H7 (cell line): ENCODE data around the gene SCYGR3. TPM values are rescaled to one million over a fixed set of nuclear protein-coding genes. Genes with fewer than 3 reads are reported as not detected.

ENCODE experiments used
- DNase-seq: peaks from one replicate; pipeline ENCODE4 v3.0.0; 2012
- H3K27me3 ChIP-seq: 2 replicates; pipeline ENCODE4 v1.6.0; 2011; ENCODE audit warnings: mild to moderate bottlenecking, low read length; ENCODE audit not compliant: control insufficient read depth, insufficient read depth
- H3K36me3 ChIP-seq: replicated peaks from 2 replicates; pipeline ENCODE4 v1.5.1; 2011; ENCODE audit warnings: low read length; ENCODE audit not compliant: control insufficient read depth, insufficient read depth
- H3K4me3 ChIP-seq: 2 replicates; pipeline ENCODE4 v1.5.1; 2011; ENCODE audit warnings: low read depth, mild to moderate bottlenecking, control low read depth, low read length, moderate library complexity; ENCODE audit not compliant: insufficient read depth
- total RNA-seq: library from RNA; depleted of rRNA; stranded (reverse); fragments of >200 nt; shearing (Covaris generic); gene quantifications from 2 replicates; pipeline ENCODE4 v1.2.3, GENCODE V29; 2014; rRNA removed

The SCYGR3 gene, protein sequence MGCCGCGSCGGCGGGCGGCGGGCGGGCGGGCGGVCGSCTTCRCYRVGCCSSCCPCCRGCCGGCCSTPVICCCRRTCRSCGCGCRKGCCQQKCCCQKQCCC
- not detected in 2 replicates for total RNA-seq

DNA sequence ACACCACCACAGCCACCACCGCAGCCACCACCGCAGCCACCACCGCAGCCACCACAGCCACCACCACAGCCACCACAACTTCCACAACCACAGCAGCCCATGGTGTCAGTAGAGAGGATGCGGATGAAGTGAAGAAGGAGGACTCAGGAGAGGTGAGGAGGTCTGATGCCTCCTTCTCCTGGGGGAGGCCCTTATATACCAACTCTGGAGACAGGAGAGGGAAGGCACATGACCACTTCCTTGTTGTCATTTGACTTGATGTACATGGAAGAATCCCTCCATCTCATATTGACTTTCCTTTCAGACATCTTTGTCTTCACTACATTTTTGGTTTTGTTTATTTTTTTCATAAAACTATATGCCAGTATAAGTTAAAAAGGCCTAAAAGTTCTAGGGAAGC is at the start of gene SCYGR3:
Gene SCYGR3, minus strand, starts transcription at position 101 of the 400 bp plus-strand sequence. Its CDS starts 0 bp downstream, at position 101.
- H3K36me3 ChIP-seq: no peaks in the 10 kb centered on the region
- no peak within 1 kb of the TSS for H3K4me3 ChIP-seq
- no peaks in the 10 kb centered on the region for H3K27me3 ChIP-seq
- DNase-seq: no peak

DNA sequence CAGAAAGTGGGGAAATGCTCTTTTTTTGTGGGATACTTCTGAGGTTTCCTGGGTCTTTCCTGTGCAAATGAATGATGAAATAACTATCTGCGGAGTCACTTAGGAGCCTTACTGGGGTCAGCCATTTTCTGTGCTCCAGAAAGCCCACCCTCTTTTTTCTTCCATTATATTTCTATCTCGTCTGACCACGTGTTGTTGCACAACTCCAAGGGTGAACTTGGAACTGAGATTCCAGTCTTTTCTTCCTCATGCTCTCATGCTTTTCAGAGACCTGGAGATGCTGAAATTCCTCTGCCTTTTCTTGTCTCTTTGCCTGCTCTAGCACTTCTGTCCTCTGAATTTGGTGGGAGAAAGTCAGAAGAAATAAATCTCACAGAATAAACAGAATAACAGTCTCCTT is 47.2 kb upstream of the SCYGR3 start:
- Histone ChIP-seq H3K36me3 (no peaks in the 10 kb centered on the region), H3K27me3 (no peaks in the 10 kb centered on the region), H3K4me3 (no peak overlapping the region)
- no peak for DNase-seq

DNA sequence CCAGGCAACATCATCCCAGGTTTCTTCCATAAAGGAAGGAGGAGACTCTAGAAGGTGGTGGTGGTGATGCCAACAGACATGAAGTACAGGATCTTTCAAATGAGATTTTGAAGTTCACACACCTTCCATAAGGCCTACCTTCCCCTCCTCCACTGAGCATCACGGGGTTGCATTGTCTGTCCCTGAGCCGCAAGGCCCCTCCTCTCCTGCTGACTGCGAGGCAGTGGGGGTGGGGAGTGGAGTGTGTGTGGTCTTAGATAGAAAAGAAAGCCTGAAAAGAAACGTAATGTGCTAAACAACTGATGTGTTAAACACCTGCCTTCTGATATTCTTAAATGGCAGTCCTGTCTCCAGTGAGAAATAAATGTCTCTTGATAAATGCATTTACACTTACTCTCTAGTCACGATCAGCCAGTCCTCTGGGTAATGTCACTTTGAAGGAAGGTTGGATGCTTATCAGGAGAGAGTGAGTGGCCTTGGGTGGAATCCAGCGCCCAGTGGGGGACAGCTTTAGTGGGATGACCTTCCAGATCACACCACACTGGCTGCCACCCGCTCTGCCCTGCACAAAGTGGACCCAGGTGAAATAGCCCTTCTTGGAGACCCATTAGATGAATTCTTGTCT is 46.5 kb upstream of the SCYGR3 start:
- Histone ChIP-seq H3K36me3 (no peaks in the 10 kb centered on the region), H3K4me3 (no peak overlapping the region)
- peak; percentile 56 for DNase-seq

DNA sequence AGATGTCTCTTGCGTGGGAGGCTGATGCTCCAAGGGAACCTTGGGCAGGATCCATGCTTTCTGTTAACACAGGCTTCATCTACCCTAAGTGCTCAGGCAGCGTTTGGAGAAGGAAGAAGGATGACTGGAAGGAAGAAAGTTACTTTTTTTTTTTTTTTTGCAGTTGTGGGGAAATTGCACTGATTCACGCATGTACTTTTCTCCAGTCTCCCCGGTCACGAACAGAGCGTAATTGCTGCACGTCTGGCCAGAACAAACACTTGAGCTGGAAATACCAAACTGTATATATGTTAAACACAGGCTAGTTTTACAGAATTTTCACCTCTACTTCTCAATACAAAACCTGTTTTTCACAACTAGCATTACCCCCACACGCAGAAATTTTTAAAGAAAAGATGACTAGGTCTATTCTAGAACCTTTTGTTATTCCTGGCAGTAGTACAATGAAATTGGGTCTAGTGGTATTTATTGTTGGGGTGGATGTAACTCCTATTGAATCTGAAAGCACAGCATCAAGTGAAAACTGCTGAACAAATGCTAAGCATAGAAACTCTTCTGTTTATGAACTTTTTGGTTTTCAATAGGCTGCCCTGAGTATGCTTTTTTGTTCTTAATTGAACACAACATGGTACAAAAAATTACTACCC is 42.7 kb upstream of the SCYGR3 start:
- no peak for DNase-seq
- H3K4me3 ChIP-seq: no peak overlapping the region
- H3K36me3 ChIP-seq: no peaks in the 10 kb centered on the region
- H3K27me3 ChIP-seq: no peaks in the 10 kb centered on the region

More for the DNA sequence above, 46.5 kb upstream of the SCYGR3 start:
- H3K27me3 ChIP-seq: no peaks in the 10 kb centered on the region

DNA sequence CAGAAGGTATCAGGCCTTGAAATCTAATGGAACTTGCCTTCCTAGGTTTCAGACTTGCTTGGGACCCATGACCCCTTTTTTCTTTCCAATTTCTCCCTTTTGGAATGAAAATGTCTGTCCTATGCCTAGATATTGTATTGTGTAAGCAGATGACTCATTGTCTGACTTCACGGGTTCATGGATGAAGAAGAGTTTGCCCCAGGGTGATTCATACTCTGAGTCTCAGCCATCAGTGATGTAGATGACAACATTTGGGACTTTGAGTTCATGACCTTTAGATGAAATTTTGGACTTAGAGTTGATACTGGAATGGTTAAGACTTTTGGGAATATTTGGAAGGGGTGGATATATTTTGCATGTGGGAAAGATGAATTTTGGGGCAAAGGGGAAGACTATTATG is 40.8 kb upstream of the SCYGR3 start:
- no peaks in the 10 kb centered on the region for H3K36me3 ChIP-seq
- DNase-seq: no peak
- no peak overlapping the region for H3K4me3 ChIP-seq
- no peaks in the 10 kb centered on the region for H3K27me3 ChIP-seq

DNA sequence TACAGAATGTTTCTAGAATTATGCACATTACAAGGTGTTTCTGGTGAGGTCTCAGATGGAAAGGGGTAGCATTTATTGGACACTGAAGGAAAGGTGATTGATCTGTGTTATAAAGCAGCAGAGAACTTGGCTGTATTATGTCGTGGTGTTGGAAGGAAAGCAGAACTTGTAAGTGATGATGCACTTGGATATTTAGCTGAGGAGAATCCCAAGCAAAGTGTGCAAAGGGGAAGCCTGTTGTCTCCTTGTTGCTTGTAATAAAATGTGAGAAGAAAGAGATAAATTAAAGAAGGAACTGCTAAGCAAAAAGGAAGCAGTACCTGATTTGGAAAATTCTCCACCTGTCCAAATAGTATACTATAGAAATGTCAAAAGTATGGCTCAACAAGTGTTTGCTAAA is 39.8 kb upstream of the SCYGR3 start:
- DNase-seq: no peak
- no peak overlapping the region for H3K4me3 ChIP-seq
- H3K27me3 ChIP-seq: no peaks in the 10 kb centered on the region
- H3K36me3 ChIP-seq: no peaks in the 10 kb centered on the region

DNA sequence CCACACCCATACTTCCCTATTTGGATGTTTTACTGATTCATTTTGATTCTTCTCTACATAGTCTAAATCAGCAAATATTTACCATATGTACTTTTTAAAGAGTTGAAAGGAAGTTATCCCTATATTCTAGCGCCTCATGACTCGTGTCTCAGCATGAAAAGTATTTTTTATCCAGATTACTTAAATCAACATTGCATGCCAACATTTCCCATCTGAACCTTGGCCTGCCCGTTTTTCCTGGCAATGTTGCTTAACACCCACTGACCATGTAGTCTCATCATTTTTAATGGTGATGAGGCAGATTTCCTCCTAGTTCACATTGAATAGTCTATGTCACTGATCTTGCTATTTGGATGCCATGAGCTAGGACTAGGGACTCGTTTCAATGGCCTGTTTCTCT is 38.8 kb upstream of the SCYGR3 start:
- Histone ChIP-seq H3K27me3 (no peaks in the 10 kb centered on the region), H3K4me3 (no peak overlapping the region), H3K36me3 (no peaks in the 10 kb centered on the region)
- DNase-seq: no peak

DNA sequence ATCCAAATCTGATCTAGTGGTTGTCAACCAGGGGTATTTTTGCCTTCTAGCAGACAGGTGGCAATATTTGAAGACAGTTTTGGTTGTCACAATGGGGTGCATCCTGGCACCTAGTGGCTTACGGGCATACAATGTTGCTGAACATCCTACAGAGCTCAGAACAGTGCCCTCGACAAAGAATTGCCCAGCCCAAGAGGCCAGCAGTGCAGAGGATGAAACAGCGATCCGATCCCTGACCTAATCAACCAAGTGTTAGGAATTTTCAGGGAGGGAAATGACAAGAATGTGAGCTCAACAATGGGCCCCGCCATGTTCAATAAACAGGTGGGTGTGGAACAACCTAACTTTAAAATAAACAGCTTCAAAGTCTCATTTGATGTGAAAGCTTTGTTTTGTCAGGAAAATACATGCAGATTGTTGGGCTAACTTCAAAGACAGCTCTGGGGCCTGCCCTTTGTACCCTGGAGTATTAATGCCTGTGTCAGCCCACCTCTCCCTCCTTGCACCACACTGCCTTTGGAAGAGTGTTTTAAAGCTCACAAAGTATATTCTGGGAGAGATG is 29.4 kb upstream of the SCYGR3 start:
- no peak overlapping the region for H3K4me3 ChIP-seq
- H3K27me3 ChIP-seq: no peaks in the 10 kb centered on the region
- DNase-seq: no peak
- no peaks in the 10 kb centered on the region for H3K36me3 ChIP-seq

DNA sequence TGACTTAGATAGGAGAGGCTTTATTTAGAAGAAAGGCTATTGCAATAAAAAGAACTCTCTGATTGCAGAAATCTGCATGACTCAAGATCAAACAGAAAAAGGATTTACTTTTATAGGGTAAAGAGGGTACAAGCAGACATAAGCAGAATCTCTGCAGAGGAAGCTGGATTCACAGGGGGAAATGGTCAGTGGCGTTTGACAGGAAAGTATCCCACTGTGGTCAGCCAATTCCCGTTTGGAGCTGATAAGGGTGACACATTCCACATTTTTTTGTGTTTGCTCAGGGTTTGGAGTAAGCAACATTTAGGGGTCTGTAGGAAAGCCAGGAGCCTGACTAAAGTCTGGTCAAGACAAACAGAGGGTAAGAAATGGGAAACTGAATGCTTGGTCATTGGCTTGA is 28.0 kb upstream of the SCYGR3 start:
- no peak for DNase-seq
- Histone ChIP-seq H3K27me3 (no peaks in the 10 kb centered on the region), H3K36me3 (no peaks in the 10 kb centered on the region), H3K4me3 (no peak overlapping the region)

DNA sequence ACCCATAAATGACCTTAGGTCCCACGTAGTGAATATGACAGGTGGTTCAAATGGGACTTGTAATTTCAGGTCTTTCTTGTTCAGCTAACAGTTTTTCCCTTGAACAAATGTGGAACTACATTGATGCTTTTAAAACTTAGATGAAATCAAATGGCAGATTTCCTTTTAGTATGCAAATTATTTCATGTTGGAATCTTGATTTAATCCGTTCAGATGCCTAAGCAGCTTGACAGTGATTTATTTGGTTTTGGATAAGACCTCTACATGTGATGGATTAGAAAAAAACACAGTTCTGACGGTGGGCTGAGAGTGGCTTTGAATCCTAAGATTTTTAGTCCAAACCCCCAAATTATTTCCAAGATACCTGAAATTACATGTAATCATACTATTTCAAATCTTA is 19.6 kb upstream of the SCYGR3 start:
- H3K36me3 ChIP-seq: no peaks in the 10 kb centered on the region
- no peak for DNase-seq
- H3K4me3 ChIP-seq: no peak overlapping the region
- no peaks in the 10 kb centered on the region for H3K27me3 ChIP-seq

DNA sequence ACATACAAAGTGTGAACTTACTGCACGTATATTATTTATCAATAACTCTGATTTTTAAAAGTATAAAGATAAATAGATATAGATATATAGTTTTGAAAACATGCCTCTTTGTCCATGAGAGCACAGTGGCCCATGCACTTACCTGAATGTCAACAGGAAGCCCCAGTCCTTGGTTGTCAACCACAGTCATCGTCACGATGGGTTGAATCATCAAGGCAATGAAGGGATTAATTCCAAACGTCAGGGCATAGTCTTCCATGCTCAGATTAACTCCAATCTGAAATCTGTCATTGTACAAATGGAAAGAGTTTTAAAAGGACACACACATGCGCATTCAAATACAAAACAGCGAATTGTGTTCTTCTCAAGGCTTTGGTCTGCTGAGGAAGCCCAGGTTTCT is 18.2 kb upstream of the SCYGR3 start:
- no peaks in the 10 kb centered on the region for H3K27me3 ChIP-seq
- no peak for DNase-seq
- no peaks in the 10 kb centered on the region for H3K36me3 ChIP-seq
- no peak overlapping the region for H3K4me3 ChIP-seq

DNA sequence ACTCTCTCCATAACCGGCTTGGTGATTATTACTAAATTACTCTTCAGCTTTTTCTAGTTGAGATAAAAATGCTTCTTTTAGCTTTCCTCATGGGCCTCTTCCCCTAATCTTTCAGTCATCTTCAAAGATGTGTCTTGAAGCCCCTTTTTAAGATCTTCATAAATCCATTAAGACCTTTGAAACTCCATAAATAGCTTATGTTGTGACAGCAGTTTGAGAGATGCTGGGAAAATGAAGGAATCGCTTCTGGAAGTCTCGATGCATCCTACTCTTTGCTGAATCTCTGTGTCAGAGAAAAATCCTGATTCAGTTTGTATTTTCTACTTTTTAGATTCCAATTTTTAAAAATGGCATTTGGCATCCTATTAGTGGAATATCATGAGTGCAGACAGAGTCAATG is 15.7 kb upstream of the SCYGR3 start:
- Histone ChIP-seq H3K36me3 (no peaks in the 10 kb centered on the region), H3K27me3 (no peaks in the 10 kb centered on the region), H3K4me3 (no peak overlapping the region)
- no peak for DNase-seq

DNA sequence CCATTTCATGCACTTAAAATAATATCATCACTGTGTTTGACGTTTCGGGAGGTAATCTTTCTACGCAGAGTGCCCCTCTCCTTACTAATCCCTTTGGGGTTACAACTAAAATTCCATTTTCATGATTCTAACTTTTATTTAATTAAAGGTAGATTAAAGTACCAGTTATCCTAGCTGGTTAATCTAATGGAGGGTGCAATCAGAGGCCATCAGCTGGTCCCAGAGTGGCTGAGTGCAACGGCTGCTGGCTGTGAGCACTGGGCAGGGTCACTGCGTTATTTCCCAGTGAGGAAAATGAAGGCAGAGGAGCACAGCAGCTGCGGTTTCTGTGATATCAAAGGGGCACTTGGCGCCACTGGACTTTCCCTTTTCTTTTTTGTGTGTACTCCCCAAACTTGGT is 14.8 kb upstream of the SCYGR3 start:
- no peaks in the 10 kb centered on the region for H3K27me3 ChIP-seq
- H3K4me3 ChIP-seq: no peak overlapping the region
- DNase-seq: no peak
- H3K36me3 ChIP-seq: no peaks in the 10 kb centered on the region

DNA sequence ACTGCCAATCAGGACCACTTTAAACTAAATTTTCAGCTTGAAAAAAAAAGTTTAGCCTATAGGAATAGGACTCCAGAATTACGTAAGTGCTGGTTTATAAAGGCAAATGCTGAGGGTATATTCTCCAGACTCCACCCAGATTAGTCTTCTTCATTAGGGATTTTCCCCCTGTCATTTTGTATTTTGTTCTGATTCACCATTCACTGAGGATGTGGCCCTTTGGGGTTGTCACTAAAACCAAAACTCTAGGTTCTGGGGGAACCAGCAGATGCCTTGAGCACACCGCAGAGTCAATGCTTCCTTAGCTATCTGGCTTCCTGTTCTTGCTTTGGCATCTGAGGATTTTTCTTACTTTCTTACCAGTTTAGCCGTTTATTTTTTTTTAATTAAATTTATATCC is 13.1 kb upstream of the SCYGR3 start:
- H3K4me3 ChIP-seq: no peak overlapping the region
- no peaks in the 10 kb centered on the region for H3K36me3 ChIP-seq
- no peaks in the 10 kb centered on the region for H3K27me3 ChIP-seq
- no peak for DNase-seq

DNA sequence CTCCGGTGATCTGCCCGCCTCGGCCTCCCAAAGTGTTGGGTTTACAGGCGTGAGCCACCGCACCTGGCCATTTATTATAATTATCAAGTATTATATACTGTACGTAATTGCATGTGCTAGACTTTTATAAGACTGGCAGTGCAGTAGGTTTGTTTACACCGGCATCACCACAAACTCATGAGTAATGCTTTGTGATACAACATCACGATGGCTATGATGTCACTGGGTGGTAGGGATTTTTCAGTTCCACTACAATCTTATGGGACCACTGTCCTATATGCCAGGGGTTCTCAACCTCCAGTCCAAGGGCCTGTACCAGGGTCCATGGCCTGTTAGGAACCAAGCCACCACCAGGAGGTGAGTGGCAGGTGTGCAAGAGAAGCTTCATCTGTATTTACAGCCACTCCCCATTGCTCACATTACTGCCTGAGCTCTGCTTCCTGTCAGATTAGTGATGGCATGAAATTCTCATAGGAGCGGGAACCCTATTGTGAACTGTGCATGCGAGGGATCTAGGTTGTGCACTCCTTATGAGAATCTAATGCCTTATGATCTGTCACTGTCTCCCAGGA is 12.0 kb upstream of the SCYGR3 start:
- no peak for DNase-seq
- H3K36me3 ChIP-seq: no peaks in the 10 kb centered on the region
- no peak overlapping the region for H3K4me3 ChIP-seq
- no peaks in the 10 kb centered on the region for H3K27me3 ChIP-seq
